Fibroblast of the conjunctiva (primary cell): ENCODE results near the gene ZNF587.
"Not testable (repeated sequence)": the region's sequence is repeated elsewhere in the genome, so short reads cannot be mapped to it uniquely, and the experiment has no call there.

Experiments used
- DNase-seq: peaks from one replicate; pipeline ENCODE4 v3.0.0-alpha.2; 2010; ENCODE audit warnings: low read depth

Gene ZNF587

DNA sequence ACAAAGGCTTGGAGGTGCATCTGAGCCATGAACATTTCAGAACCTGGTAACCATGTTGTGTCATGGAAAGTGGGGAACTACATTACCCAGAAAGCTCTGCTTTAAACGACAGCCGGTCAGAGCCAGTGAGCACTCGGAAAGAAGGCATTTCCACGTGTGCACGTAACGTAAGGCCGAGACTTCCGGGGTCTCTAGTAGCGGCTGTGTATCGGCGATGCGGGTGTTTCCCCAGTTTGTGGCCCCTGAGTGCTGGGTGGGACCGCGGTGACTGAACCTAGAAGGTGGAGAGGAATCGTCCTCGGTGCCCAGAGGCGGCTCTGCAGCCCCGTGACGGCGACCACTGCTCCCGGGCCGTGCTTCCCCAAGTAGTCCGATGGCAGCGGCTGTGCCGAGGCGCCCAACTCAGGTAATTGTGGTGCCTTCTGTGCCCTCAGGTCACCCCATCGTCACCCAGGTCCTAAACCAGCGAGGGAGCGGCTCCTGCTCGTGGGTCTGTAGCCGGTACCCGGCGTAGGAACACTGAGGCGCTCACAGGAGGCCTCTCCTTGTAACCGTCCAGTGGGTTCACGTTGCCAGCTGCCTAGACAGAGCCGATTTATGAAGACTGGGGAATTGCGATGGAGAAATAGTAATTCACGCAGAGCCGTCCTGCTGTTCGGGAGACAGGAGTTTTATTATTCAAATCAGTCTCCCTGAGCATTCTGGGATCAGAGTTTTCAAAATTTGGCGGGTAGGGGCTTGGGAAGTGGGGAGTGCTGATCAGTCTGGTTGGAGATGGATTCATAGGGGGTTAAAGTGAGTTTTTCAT is at the start of gene ZNF587:
Gene ZNF587, plus strand, starts transcription at position 194 of the 808 bp plus-strand sequence. Its CDS starts 180 bp downstream, at position 374.
- DNase-seq, result peak; percentile 66

DNA sequence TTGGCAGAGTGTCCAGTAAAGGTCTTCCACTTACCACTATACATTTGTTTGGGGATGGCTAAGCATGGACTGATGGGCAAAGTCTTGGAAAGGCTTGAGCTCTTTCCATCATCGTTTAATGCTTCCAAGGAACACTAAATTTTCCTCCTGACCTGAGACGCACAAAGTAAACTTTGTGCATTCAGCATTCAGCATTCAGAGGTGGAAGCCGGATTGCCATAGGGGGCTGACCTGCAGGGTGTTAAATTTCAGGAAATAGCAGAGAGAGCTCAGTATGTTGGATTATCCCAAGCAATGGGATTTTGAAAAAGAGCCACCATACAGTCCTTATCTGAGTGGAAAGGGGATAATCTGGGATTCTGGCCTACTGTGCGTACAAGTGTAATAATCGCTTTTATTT is 49.0 kb upstream of the ZNF587 start:
- DNase-seq, result no peak

GRCh38 chr19:57802269-57802668 is 47.4 kb upstream of the ZNF587 start:
- DNase-seq, result no peak

DNA sequence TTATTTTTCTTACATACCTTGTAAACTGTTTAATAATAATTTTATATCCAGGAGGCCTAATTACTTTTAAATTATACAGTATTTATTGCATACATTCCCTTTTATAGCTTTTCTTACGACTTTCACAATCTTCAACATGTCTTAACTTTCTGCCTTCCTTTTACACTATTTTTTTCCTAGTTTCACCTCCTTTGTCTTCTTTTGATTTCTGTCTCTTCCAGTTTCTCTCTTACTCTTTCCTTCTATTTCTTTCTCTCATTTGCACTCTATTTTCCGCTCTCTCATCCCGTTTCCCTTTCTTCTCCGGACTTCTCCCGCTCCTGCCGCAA is 46.4 kb upstream of the ZNF587 start:
- DNase-seq, result no peak

- peak; percentile 9 for DNase-seq
Observed at GRCh38 chr19:57803594-57804325, 45.9 kb upstream of the ZNF587 start.

- DNase-seq, result no peak
Observed at GRCh38 chr19:57807541-57807940, 42.1 kb upstream of the ZNF587 start.

DNA sequence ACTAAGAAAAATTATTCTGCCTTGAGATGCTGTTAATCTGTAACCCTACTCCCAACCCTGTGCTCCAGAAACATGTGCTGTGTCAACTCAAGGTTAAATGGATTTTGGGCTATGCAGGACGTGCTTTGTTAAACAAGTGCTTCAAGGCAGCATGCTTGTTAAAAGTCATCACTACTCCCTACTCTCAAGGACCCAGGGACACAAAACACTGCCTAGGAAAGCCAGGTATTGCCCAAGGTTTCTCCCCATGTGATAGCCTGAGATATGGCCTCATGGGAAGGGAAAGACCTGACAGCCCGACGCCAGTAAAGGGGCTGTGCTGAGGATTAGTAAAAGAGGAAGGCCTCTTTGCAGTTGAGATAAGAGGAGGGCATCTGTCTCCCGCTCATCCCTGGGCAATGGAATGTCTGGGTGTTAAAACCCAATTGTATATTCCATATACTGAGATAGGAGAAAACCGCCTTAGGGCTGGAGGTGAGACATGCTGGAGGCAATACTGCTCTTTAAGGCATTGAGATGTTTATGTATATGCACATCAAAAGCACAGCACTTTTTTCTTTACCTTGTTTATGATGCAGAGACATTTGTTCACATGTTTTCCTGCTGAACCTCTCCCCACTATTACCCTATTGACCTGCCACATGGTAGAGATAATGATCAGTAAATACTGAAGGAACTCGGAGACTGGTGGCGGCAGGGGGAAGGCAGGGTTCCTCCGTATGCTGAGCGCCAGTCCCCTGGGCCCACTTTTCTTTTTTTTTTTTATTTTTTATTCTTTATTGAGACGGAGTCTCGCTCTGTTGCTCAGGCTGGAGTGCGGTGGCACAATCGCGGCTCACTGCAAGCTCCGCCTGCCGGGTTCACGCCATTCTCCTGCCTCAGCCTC is 39.0 kb upstream of the ZNF587 start:
- DNase-seq, result not testable (repeated sequence)

DNA sequence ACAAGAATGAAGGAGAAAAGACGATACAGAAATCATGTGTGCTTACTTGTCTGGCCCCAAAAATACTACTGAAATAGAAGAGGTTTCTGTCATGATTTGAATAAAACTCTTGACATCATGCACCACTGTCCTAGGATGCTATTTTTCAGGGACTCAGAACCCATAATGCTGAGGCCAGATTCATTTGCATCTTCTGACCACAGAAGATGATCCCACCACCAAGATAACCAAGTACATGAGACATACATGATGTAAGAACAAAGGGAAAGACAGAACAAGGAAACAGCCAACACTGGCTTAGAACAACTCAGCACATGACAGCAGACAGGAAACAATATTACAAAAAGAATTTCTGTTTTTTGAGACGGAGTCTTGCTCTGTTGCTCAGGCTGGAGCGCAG is 37.4 kb upstream of the ZNF587 start:
- DNase-seq, result no peak

DNA sequence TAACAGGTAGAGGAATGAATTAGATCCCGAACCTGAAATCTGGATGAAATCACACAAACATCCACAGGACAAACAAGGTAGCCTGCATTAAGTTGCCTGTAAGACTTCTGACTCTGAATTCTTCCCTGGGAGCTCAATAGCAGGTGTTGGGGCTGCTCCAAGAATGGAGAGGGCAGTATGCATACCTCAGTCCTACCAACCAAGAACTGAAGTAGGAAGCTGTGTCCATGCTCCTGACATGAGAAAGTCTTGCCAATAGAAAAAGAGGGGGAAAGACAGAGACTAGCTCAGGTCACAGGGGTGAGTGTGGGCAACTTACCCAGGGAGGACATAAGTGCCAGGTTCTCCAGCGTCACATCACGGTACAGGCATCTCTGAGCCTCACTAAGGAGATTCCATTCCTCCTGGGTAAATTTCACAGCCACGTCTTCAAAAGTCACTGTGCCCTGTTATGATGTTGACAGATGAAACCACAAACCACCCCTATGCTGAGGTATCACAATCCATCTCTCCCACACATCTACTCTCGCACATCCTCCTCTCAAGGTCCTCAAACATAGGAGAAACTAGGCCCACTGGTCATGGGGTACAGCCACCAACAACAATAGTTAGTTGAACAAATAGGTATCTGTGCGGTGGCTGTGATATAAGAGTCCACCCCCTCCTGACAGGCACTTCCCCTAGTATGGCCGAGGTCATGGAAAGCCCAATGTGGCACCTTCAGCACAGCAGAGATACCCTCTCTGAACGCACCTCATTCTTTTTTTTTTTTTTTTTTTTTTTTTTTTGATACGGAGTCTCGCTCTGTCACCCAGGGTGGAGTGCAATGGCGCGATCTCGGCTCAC is 36.5 kb upstream of the ZNF587 start:
- not testable (repeated sequence) for DNase-seq

GRCh38 chr19:57813919-57814504 is 35.6 kb upstream of the ZNF587 start:
- no peak for DNase-seq

GRCh38 chr19:57814505-57815246 is 35.0 kb upstream of the ZNF587 start, which contains the start of gene ZNF552:
ZNF552 (minus strand) TSS chr19:57814913; CDS start chr19:57814743, 170 bp downstream.
- peak; percentile 77 for DNase-seq

GRCh38 chr19:57815247-57816075 is 34.2 kb upstream of the ZNF587 start:
- no peak for DNase-seq

DNA sequence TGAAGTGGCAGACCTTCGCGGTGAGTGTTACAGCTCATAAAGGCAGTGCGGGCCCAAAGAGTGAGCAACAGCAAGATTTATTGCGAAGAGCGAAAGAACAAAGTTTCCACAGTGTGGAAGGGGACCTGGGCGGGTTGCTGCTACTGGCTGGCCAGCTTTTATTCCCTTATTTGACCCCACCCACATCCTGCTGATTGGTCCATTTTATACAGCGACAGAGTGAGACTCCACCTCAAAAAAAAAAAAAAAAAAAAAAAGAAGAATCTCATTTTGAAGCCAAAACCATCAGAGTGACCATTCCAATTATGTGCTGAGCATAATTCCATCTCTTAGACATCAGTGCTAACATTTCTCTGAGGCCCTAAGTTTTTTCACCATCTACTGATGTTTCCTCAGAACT is 33.0 kb upstream of the ZNF587 start:
- no peak for DNase-seq

DNA sequence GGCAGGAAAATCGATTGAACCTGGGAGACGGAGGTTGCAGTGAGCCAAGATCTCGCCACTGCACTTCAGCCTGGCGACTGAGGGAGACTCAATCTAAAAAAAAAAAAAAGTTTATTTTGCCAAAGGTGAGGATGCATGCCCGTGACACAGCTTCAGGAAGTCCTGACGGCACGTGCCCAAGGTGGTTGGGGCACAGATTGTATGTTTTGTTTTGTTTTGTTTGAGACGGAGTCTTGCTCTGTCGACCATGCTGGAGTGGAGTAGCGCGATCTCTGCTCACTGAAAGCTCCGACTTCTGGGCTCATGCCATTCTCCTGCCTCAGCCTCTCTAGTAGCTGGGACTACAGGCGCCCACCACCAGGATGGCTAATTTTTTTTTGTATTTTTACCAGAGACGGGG is 31.7 kb upstream of the ZNF587 start:
- DNase-seq, result no peak

- DNase-seq, result no peak
Observed at GRCh38 chr19:57818378-57818777, 31.3 kb upstream of the ZNF587 start.

DNA sequence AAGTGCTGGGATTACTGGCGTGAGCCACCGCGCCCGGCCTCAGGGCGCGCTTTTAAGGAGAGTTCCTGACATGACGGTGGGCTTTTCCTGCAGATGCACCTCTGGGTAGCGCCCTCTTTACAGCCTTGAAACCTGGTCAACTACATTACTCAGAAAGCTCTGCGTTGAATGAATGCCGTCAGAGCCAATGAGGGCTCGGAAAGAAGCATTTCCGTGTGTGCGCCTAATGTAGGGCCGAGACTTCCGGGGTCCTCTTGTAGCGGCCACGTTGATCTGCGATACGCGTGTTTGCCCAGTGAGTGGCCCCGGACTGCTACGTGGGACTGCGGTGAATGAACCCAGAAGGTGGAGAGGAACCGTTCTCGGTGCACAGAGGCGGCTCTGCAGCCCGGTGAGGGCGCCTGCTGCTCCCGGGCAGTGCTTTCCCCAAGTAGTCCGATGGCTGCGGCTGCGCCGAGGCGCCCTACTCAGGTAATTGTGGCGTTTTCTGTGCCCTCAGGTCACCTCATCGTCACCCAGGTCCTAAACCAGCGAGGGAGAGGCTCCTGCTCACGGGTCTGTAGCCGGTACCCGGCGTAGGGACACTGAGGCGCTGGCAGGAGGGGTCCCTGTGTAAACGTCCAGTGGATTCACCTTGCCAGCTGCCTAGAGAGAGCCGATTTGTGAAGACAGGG is 30.0 kb upstream of the ZNF587 start:
- peak; percentile 78 for DNase-seq

- no peak for DNase-seq
Observed at GRCh38 chr19:57820599-57820998, 29.1 kb upstream of the ZNF587 start.

DNA sequence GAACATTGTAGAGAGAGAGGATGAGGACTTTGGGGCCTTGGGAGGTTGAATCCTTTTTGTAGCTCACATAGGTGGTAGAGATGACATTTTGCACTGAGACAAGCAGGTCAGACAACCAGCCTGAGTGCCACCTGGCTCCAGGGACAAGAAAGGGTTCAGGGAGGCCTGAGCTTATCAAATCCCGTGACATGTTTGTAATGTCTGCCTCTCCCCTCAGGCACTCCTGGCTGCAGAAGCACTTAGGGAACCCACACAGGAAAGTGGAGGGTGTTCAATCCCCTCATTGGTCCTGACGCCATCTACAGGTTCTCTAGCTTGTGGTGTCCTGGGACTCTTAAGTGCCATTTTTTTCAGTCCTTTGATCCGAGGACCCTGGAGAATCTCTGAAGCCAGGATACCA is 28.6 kb upstream of the ZNF587 start:
- DNase-seq, result not testable (repeated sequence)

- DNase-seq, result not testable (repeated sequence)
Observed at GRCh38 chr19:57821501-57821900, 28.2 kb upstream of the ZNF587 start.
